NCI-H1417 (cell line): ENCODE measurements around the gene TCN1.

Experiments used
- DNase-seq, 3 experiments: peaks; one replicate each; lab custom pipeline; 2025; lab: John Stamatoyannopoulos, UW

Gene TCN1

DNA sequence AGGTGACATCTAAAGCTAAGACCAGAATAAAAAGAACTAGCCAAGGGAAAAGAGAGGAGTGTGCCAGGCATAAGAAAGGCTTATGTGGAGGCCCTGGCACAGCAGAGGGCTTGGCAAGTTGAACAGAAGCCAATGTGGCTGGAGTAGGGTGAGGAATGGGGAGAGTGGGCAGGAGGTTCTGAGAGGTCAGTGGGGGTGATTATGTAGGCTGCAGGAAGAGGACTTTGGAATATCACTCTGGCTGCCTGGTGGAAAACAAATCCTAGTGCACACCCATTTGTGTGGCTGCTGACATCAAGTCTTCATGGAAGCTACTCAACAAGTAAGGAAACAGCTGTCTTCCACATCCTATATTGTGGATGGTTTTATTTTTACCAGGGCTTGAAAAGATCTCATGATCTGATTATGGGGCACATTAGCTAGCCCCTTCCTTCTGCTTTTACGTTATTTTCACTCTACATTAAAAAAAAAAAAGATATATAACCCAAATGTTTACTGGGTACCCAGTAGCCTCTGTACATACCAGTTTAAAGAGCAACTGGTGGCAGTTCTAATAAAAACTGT is 59.2 kb downstream of the TCN1 start:
- DNase-seq: no peak

GRCh38 chr11:59804061-59804460 is 62.2 kb downstream of the TCN1 start:
- DNase-seq: no peak
